DMS114 treated with DMSO at 0.1 percent for 48 hours (cell line): ENCODE results near the gene OR10X1.

Source experiments
- DNase-seq: peaks from one replicate; lab custom pipeline; 2025; ENCODE audit not compliant: unreplicated experiment; lab: John Stamatoyannopoulos, UW

OR10X1 gene

GRCh38 chr1:158579733-158580132, at the start of gene OR10X1:
Gene OR10X1, minus strand, starts transcription at chr1:158579899. Its CDS starts 0 bp downstream, at chr1:158579899.
- no peak for DNase-seq

- DNase-seq = no peak
Measured at GRCh38 chr1:158613764-158614163, 34.1 kb upstream of the OR10X1 start.

- DNase-seq = no peak
Measured at GRCh38 chr1:158611916-158612315, 32.2 kb upstream of the OR10X1 start.

GRCh38 chr1:158607296-158607695, 27.6 kb upstream of the OR10X1 start:
- no peak for DNase-seq

- no peak for DNase-seq
Measured at GRCh38 chr1:158604968-158605367, 25.3 kb upstream of the OR10X1 start, which contains the start of gene OR10Z1. Gene OR10Z1, plus strand, starts transcription at chr1:158605268. Its CDS starts 1,171 bp downstream, at chr1:158606439.

GRCh38 chr1:158600735-158601134, 21.0 kb upstream of the OR10X1 start:
- no peak for DNase-seq

GRCh38 chr1:158586942-158587341, 7.2 kb upstream of the OR10X1 start:
- no peak for DNase-seq

GRCh38 chr1:158583962-158584361, 4.3 kb upstream of the OR10X1 start:
- no peak for DNase-seq

- DNase-seq = no peak
Measured at GRCh38 chr1:158577561-158577960, 2.1 kb downstream of the OR10X1 start.

GRCh38 chr1:158572226-158572625, 7.5 kb downstream of the OR10X1 start:
- DNase-seq = no peak

- DNase-seq = no peak
Measured at GRCh38 chr1:158570480-158570879, 9.2 kb downstream of the OR10X1 start, which contains the start of gene OR6P1. Gene OR6P1, minus strand, starts transcription at chr1:158570580. Its CDS starts 6,976 bp downstream, at chr1:158563604.

- DNase-seq = no peak
Measured at GRCh38 chr1:158564608-158565007, 15.1 kb downstream of the OR10X1 start.

- no peak for DNase-seq
Measured at GRCh38 chr1:158563853-158564252, 15.8 kb downstream of the OR10X1 start.

GRCh38 chr1:158559696-158560095, 20.0 kb downstream of the OR10X1 start:
- DNase-seq = no peak

- no peak for DNase-seq
Measured at GRCh38 chr1:158554352-158554751, 25.3 kb downstream of the OR10X1 start, which contains the start of gene OR6Y1. Gene OR6Y1, minus strand, starts transcription at chr1:158554405. Its CDS starts 6,300 bp downstream, at chr1:158548105.

- no peak for DNase-seq
Measured at GRCh38 chr1:158552296-158552695, 27.4 kb downstream of the OR10X1 start.

- no peak for DNase-seq
Measured at GRCh38 chr1:158547533-158547932, 32.2 kb downstream of the OR10X1 start.

GRCh38 chr1:158537609-158538008, 42.1 kb downstream of the OR10X1 start:
- no peak for DNase-seq

- no peak for DNase-seq
Measured at GRCh38 chr1:158534496-158534895, 45.2 kb downstream of the OR10X1 start.
